GM21619 (cell line): ENCODE results near the gene TBC1D5.
"Not testable (repeated sequence)": the region's sequence is repeated elsewhere in the genome, so short reads cannot be mapped to it uniquely, and the experiment has no call there.

Experiments used
- ATAC-seq: cut with Tn5 transposase; IDR thresholded peaks from one replicate; pipeline ENCODE4 v1.9.1; 2021; ENCODE audit not compliant: unreplicated experiment

Gene TBC1D5

GRCh38 chr3:17714473-17714872, 28.0 kb downstream of the TBC1D5 start:
- ATAC-seq = no peak

GRCh38 chr3:17709236-17709810, 33.1 kb downstream of the TBC1D5 start:
- ATAC-seq = no peak

- no peak for ATAC-seq
Measured at GRCh38 chr3:17707813-17708543, 34.5 kb downstream of the TBC1D5 start.

GRCh38 chr3:17705991-17706390, 36.4 kb downstream of the TBC1D5 start:
- not testable (repeated sequence) for ATAC-seq

- ATAC-seq = not testable (repeated sequence)
Measured at GRCh38 chr3:17699815-17700214, 42.6 kb downstream of the TBC1D5 start.

- ATAC-seq = not testable (repeated sequence)
Measured at GRCh38 chr3:17695665-17696064, 46.8 kb downstream of the TBC1D5 start.

- ATAC-seq = not testable (repeated sequence)
Measured at GRCh38 chr3:17693670-17693999, 48.8 kb downstream of the TBC1D5 start.

- ATAC-seq = not testable (repeated sequence)
Measured at GRCh38 chr3:17692846-17693669, 49.4 kb downstream of the TBC1D5 start.

- ATAC-seq = no peak
Measured at GRCh38 chr3:17687566-17687965, 54.9 kb downstream of the TBC1D5 start.

GRCh38 chr3:17686613-17687012, 55.8 kb downstream of the TBC1D5 start:
- ATAC-seq = no peak

- ATAC-seq = no peak
Measured at GRCh38 chr3:17683542-17684207, 58.8 kb downstream of the TBC1D5 start.

GRCh38 chr3:17680530-17680929, 61.9 kb downstream of the TBC1D5 start:
- ATAC-seq = no peak

- ATAC-seq = peak; percentile 74
Measured at GRCh38 chr3:17678116-17678741, 64.2 kb downstream of the TBC1D5 start.

GRCh38 chr3:17674082-17674686, 68.2 kb downstream of the TBC1D5 start:
- no peak for ATAC-seq

- no peak for ATAC-seq
Measured at GRCh38 chr3:17672506-17672905, 69.9 kb downstream of the TBC1D5 start.

- ATAC-seq = no peak
Measured at GRCh38 chr3:17670749-17671148, 71.7 kb downstream of the TBC1D5 start.

GRCh38 chr3:17664923-17665322, 77.5 kb downstream of the TBC1D5 start:
- no peak for ATAC-seq

GRCh38 chr3:17656264-17656663, 86.2 kb downstream of the TBC1D5 start:
- ATAC-seq = no peak

GRCh38 chr3:17655743-17656142, 86.7 kb downstream of the TBC1D5 start:
- ATAC-seq = peak; percentile 90

GRCh38 chr3:17649748-17650147, 92.7 kb downstream of the TBC1D5 start:
- ATAC-seq = not testable (repeated sequence)
